Stimulated activated CD4-positive, alpha-beta T cell treated with anti-CD3 and anti-CD28 coated beads, Interleukin-1b, Interleukin-23, amount 100 ng/mL, for 1 hour (primary cell): ENCODE measurements around the gene TMEM163.

Source experiments
- DNase-seq, 2 donors: peaks; one replicate each; pipeline ENCODE4 v3.0.0-alpha.2; 2020; ENCODE audit warnings: low read depth in 2 of 2

TMEM163 gene

GRCh38 chr2:134722728-134723127 lies 3.9 kb upstream of the TMEM163 start:
- DNase-seq = no peak

GRCh38 chr2:134721596-134721995 lies 2.8 kb upstream of the TMEM163 start:
- DNase-seq = no peak

GRCh38 chr2:134718023-134718816 lies 580 bp downstream of the TMEM163 start:
- no peak for DNase-seq

GRCh38 chr2:134717286-134718022 lies 1.3 kb downstream of the TMEM163 start:
- DNase-seq = no peak

- no peak for DNase-seq
Measured at GRCh38 chr2:134716721-134717243, 2.0 kb downstream of the TMEM163 start.

GRCh38 chr2:134715932-134716643 lies 2.7 kb downstream of the TMEM163 start:
- no peak for DNase-seq

GRCh38 chr2:134714228-134714627 lies 4.6 kb downstream of the TMEM163 start:
- DNase-seq = no peak

GRCh38 chr2:134713606-134714005 lies 5.2 kb downstream of the TMEM163 start:
- no peak for DNase-seq

- no peak for DNase-seq
Measured at GRCh38 chr2:134713176-134713575, 5.6 kb downstream of the TMEM163 start.

- no peak for DNase-seq
Measured at GRCh38 chr2:134712736-134713135, 6.1 kb downstream of the TMEM163 start.

- no peak for DNase-seq
Measured at GRCh38 chr2:134712299-134712698, 6.5 kb downstream of the TMEM163 start.

- DNase-seq = no peak
Measured at GRCh38 chr2:134711692-134712091, 7.1 kb downstream of the TMEM163 start.

GRCh38 chr2:134707330-134707676 lies 11.5 kb downstream of the TMEM163 start:
- DNase-seq = no peak

- DNase-seq = no peak
Measured at GRCh38 chr2:134706587-134707329, 12.0 kb downstream of the TMEM163 start.

GRCh38 chr2:134705861-134706586 lies 12.8 kb downstream of the TMEM163 start:
- no peak for DNase-seq

- no peak for DNase-seq
Measured at GRCh38 chr2:134704173-134704572, 14.6 kb downstream of the TMEM163 start.

GRCh38 chr2:134703426-134703825 lies 15.4 kb downstream of the TMEM163 start:
- DNase-seq = no peak

- no peak for DNase-seq
Measured at GRCh38 chr2:134700730-134701129, 18.1 kb downstream of the TMEM163 start.

- DNase-seq = no peak
Measured at GRCh38 chr2:134694411-134694810, 24.4 kb downstream of the TMEM163 start.

GRCh38 chr2:134693359-134694330 lies 25.2 kb downstream of the TMEM163 start:
- DNase-seq = no peak
